Measurements from ENCODE around the gene PPIF.

DNA sequence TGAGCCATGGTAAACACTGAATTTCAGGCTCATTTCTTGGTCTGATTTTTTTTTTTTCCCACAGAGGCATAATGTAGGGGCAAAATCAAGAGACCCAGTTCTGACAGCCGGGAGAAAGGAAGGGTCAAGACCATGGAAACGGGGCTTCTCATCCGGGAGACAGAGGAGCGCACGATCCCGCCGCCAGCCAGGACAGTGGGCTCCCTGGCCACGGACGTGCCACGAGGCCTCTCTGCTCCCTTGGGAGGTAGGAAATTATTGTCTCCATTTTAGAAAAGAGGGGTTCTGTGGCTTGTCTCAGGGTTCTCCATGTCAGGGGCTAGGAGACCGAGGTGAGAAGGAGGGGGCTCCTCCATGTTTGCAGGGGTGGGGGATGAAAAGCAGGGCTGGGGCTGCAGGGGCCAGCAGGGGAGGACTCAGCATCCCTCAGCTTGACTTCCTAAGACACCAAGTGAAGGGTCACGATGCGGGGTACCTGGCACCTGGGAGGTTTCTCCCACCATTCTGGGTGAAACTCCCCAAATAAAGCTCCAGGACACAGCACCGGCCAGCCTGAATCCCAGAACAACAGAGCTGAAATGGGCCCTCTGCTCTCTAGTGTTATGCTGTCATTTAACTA, 37.6 kb downstream of the PPIF start:
- TF ChIP-seq CTCF (IDR thresholded peaks at IDR 0.05; ENCODE audit: low read depth, low read length, poor library complexity, severe bottlenecking) (no peak), EZH2phosphoT487 (IDR thresholded peaks at IDR 0.05; ENCODE audit: borderline replicate concordance, low read length) (no peak)
